ENCODE data around the gene MAGIX.

- TF ChIP-seq CTCF (conservative IDR thresholded peaks at IDR 0.05 in 1 of 2, IDR thresholded peaks at IDR 0.05 in 1 of 2; ENCODE audit: low read depth in 1 of 2, low read length in 2 of 2): no peak
- TF ChIP-seq EZH2 (IDR thresholded peaks at IDR 0.05; ENCODE audit: low read length, missing control alignments): no peak
Measured at GRCh38 chrX:49164589-49165360, 2.2 kb downstream of the MAGIX start.
